Inflammatory macrophage (primary cell): Measurements from ENCODE around the gene RRP1.

ENCODE experiments used
- DNase-seq, 2 donors: peaks; one replicate each; pipeline ENCODE4 v3.0.0-alpha.2; 2020 to 2022
- total RNA-seq, 18 experiments: gene quantifications; one replicate each; lab custom pipeline; 2026; ENCODE audit warnings: mixed read lengths in 6 of 18, inconsistent platforms in 2 of 18; lab: John Stamatoyannopoulos, UW

The RRP1 gene
- 10.3 to 79.5 (median 40.9) reads per million in 18 experiments for total RNA-seq

DNA sequence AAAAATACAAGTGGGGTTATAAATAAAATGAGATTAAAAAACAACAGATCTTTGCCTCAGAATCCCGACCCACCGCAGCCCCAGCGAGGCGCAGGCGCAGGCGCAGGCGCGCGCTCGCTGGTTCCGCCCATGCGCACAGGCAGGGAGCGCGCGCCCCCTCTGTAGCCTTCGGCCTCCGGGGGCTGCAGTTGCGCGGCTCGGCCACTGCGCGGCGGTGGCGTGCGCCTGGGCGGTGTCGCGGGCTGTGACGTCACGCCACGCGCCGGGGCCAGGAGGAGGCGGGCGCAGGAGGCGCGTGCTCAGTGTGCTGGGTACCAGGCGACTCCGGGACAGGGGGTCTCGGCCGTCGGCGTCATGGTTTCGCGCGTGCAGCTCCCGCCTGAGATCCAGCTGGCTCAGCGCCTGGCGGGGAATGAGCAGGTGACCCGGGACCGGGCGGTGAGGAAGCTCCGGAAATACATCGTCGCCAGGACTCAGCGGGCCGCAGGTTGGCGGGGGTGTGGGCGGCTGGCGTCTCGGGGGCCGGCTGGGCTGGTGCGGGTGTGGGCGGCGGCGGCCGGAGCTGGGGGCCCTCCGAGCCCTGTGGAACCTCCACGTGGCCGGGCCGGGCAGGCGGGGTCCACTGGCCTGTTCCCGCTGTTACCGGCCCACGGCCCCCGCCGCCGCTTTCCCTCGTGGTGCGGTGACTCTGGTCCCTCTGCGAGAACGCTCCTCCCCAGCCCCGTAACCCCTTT is at the start of gene RRP1:
RRP1 (plus strand) TSS at position 302 of the 734 bp plus-strand sequence; CDS start at position 355, 53 bp downstream.
- peak; percentile 92 to 94 for DNase-seq

DNA sequence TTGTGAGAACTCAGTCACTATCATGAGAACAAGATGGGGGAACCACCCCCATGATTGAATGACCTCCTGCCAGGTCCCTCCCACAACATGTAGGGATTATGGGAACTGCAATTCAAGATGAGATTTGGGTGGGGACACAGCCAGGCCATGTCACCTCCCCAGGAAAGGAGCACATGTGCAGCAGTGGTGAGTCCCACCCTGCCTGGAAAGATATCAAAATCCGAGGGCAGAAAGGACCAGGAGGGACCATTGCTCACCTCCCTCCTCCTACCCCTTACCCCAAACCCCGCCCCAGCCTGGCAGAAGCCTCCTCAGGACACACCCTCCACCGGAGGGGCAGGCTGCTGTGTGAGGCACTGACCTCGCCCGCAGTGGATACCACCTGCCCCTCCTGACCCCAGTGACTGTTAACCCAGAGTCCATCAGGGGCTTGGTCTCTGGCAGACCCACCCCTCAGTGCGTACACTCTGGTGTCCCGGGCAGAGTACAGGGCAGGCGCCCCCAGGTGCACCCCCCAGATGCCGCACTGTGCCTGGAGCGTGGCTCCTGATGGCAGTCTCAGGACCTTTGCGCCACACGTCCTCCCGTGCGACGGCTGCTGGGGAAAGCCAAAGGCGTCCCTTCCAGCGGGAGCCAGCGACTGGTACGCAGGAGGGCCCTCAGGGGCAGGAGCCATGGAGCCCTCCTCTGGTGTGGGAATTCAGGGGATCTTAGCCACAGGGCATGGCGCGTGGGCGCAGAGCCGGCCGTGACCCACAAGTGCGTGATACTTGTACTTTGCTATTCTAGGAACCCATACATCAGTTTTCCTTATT is 49.5 kb upstream of the RRP1 start:
- DNase-seq, result peak in 1 of 2 donors; percentile 38

GRCh38 chr21:43740497-43741156 is 48.8 kb upstream of the RRP1 start:
- DNase-seq, result no peak

DNA sequence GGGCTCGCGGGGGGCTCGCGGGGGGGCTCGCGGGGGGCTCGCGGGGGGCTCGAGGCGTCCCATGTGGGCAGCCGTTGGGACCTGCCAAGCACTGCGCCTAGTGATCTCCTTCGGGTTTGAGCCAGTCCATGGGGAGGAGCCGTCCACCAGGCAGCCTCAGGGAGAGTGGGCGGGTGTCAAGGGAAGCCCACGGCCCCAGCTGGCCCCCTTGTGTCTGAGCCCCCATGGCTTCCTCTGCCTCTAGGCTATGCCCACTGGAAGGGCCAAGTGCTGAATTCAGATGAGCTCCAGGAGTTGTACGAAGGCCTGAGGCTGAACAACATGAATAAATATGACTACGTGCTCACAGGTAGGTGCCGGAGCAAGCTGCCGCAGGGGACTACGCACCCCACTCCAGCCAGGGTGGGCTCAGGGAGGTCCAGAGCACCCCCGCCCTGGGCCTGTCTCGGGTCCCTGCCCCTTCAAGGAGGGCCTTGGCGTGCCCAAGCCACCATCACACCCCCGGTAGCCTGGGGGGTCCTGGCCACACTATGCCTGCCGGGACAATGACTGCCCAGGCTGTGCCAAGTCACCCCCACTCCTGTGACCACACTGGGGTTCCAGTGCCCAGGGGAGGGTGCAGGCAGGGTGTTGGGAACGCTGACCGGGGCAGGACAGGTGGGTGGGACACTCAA is 47.8 kb upstream of the RRP1 start:
- no peak for DNase-seq

DNA sequence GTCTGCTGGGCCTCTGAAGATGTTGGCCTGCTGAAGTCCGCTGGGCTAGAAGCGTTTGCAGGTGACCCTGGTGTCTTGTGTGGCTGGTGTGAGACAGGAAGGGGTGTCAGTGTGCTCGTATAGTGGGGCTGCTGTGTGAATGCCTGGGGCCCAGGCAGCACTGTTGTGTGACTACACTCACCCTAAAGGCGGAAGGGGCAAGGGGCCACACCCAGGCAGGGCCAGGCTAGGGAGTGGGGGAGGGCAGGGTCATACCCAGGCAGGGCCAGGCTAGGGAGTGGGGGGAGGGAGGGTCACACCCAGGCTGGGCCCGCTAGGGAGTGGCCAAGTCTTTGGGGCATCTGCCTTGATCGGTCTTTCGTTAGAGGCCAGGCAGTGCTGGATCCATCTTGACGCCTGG is 45.4 kb upstream of the RRP1 start:
- DNase-seq, result peak in 1 of 2 donors; percentile 29

DNA sequence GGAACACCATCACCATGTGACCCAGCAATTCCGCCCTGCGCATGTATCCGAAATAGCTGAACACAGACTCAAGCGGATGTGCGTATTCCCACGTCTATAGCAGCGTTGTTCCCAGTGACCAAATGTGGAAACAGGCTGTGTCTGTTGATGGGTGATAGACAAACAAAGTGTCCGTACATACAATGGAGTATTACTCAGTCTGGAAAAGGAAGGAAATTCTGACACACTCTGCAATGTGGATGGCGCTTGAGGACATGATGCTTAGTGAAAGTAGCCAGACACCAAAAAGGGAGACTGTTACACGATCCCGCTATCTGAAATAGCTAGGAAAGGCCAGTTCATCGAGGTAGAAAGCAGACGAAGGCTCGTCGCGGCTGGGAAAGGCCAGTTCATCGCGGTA is 44.7 kb upstream of the RRP1 start:
- no peak for DNase-seq

DNA sequence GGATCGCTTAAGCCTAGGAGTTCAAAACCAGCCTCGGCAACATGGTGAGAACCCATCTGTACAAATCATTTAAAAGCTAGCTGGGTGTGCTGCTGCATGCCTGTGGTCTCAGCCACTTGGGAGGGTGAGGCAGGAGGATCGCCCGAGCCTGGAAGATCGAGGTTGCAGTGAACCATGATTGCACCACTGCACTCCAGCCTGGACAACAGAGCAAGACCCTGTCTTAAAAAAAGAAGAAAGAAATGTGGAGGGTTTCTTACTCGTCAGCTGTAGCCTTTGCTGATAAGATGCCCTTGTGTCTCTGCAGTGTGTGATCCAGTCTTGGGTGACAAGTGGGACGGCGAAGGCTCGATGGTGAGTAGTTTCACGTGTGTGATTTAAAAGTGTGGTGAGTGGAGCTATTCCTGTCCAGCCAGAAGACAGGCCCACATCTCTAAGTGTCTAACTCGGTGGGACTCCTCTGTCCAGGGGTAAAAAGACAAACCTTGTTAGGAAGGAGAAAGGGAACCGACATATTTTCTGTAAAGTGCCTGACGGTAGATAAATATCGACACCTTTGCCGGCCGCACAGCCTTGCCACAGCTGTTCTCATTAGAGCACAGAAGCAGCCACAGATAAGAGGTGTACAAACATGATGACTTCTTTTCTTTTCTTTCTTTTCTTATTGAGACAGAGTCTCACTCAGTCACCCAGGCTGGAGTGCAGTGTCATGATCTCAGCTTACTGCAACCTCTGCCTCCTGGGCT is 43.4 kb upstream of the RRP1 start:
- DNase-seq, result no peak

GRCh38 chr21:43748622-43749021 is 40.8 kb upstream of the RRP1 start:
- DNase-seq, result no peak

GRCh38 chr21:43749651-43750262 is 39.6 kb upstream of the RRP1 start:
- no peak for DNase-seq

- DNase-seq, result no peak
Observed at GRCh38 chr21:43750339-43751033, 38.9 kb upstream of the RRP1 start.

DNA sequence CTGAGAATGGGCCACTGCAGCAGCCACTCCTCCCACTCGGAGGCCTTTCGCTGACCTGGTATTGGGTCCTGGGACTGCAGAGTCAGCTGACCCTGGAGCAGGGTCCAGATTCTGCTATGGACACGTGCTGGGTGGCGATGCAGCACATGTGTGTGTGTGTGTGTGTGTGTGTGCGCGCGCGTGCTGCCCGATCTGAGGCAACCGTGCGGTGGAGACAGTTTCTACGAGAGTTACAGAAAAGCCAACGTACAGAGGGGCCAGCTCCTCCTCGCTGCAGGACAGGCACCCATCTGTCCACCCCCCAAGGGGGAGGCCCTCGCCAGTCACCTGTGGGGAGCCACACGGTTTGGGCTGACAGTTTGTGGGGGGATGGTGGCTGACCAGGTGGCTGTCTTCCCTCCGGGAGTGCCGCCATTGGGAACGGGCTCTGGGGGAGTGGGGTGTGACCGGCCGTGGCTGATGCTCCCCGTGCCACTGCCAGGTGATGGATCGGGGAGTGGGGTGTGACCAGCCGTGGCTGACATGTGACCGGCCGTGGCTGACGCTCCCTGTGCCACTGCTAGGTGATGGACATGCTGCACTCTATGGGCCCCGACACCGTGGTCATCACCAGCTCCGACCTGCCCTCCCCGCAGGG is 37.3 kb upstream of the RRP1 start:
- no peak for DNase-seq

- DNase-seq, result no peak
Observed at GRCh38 chr21:43752758-43753438, 36.5 kb upstream of the RRP1 start.

DNA sequence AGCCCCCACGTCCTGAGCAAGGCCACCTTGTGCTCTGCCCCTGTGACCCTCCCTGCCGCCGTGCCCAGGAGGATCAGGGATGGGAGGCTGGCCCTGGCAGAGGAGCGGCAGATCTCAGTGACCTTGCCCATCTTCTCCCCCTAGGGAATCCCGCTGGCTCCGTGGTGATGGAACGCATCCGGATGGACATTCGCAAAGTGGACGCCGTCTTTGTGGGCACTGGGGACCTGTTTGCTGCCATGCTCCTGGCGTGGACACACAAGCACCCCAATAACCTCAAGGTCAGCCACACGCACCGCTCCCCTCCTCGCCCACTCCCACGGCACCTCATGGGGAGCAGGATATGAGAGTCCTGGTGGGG is 36.0 kb upstream of the RRP1 start:
- no peak for DNase-seq

GRCh38 chr21:43754948-43755781 is 34.2 kb upstream of the RRP1 start:
- peak in 1 of 2 donors; percentile 21 for DNase-seq

DNA sequence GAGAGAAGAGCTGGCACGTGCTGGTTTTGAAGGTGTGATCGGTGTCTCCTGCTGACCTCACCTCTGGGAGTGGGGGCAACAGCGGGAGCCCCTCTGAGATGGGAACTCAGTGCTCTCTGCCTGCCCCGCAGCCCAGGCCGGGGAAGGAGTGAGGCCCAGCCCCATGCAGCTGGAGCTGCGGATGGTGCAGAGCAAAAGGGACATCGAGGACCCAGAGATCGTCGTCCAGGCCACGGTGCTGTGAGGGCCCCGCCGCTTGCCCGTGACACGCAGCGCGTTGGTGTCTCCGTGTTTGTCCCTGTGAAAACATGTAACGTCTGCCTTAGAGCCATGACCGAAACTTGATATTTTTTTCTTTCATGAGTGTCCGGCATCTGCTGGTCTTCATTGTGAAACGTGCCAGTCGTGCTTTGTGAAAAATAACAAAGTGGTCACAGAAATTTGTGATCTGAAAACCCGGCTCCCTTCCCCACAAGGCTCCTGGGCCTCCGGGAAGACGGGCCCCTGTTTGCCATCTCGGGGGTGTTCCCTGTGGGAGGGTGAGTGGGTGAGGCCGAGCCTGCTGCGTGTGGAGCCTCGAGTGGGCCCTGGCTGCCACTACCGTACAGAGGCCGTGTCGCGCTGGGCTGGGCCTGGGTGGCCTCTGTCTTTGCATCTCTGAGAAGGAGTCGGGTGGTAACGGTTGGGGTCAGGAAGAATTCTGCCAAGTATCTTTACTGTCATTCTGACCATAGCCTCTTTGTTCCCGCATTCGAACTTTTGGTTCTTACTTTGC is 33.4 kb upstream of the RRP1 start:
- DNase-seq, result no peak

DNA sequence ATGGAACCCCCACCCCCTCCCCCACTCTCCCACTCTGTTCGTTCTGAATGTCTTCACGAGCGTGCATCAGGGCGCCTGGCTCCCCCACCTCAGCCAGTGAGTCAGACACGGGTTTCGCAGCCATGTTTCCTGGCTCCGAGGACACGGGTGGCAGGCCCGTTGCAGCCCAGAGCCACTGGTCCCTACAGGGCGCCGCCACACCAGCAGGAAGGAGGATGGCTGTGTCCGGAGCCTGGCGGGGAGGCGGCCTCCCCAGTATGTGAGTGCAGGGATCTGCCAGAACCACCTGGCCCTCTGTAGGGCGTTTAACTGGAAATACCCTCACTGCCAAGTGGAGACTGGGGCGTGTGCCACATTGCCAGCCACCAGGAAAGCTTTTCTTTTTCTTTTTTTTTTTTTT is 31.8 kb upstream of the RRP1 start:
- no peak for DNase-seq

- DNase-seq, result peak; percentile 43 to 65
Observed at GRCh38 chr21:43758111-43758641, 31.2 kb upstream of the RRP1 start.

DNA sequence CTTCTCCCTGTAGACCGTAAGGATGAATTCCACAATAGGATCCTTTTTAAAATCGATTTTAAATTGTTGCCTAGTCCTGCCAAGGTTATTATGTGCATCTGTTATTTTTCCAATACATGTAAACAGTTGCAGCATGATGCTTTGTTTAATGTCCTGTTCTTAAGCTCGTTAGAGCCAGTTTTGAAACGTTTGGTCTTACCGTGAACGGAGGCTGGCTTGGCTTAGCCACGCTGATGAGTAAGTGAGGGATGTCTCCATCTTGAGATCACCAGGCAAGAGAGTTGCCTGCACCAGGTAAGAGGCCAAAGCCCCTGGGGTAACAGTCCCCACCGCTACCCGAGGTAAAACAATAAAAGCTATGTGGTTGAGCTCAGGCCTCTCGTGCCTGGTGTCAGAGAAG is 30.6 kb upstream of the RRP1 start:
- no peak for DNase-seq
